GM23248 (cell line): ENCODE data around the gene DYNC2LI1. TPM values are rescaled to one million over a fixed set of nuclear protein-coding genes. Genes with fewer than 3 reads are reported as not detected.

Experiments used
- DNase-seq: peaks from one replicate; pipeline ENCODE4 v3.0.0-alpha.2; 2015
- H2AFZ ChIP-seq: fragments of 200-600 bp; sonication (generic); 2 replicates; pipeline ENCODE4 v1.6.1; 2016; ENCODE audit warnings: antibody characterized with exemption
- H3F3A ChIP-seq: fragments of 200-600 bp; sonication (generic); 2 replicates; pipeline ENCODE4 v1.6.1; 2016; ENCODE audit warnings: mild to moderate bottlenecking, antibody characterized with exemption, mixed run types; ENCODE audit not compliant: insufficient read depth
- H3K27ac ChIP-seq: fragments of 200-600 bp; sonication (generic); 2 replicates; pipeline ENCODE4 v1.5.1; 2016; ENCODE audit warnings: mild to moderate bottlenecking
- H3K27me3 ChIP-seq: fragments of 200-600 bp; sonication (generic); replicated peaks from 2 replicates; pipeline ENCODE4 v1.6.1; 2016; ENCODE audit warnings: mild to moderate bottlenecking; ENCODE audit not compliant: insufficient read depth
- H3K36me3 ChIP-seq: fragments of 200-600 bp; sonication (generic); 2 replicates; pipeline ENCODE4 v1.6.1; 2016; ENCODE audit warnings: low read depth, mild to moderate bottlenecking
- H3K4me1 ChIP-seq: fragments of 200-600 bp; sonication (generic); 2 replicates; pipeline ENCODE4 v1.6.1; 2016; ENCODE audit warnings: mild to moderate bottlenecking; ENCODE audit not compliant: insufficient read depth
- H3K4me2 ChIP-seq: fragments of 200-600 bp; sonication (generic); one replicate; pipeline ENCODE4 v1.6.1; 2016; ENCODE audit warnings: mild to moderate bottlenecking; ENCODE audit not compliant: unreplicated experiment
- H3K4me3 ChIP-seq: fragments of 200-600 bp; sonication (generic); 2 replicates; pipeline ENCODE4 v1.5.1; 2016; ENCODE audit warnings: mild to moderate bottlenecking
- H3K79me2 ChIP-seq: fragments of 200-600 bp; sonication (generic); 2 replicates; pipeline ENCODE4 v1.6.1; 2016; ENCODE audit warnings: mild to moderate bottlenecking; ENCODE audit not compliant: insufficient read depth
- H3K9ac ChIP-seq: fragments of 200-600 bp; sonication (generic); 2 replicates; pipeline ENCODE4 v1.6.1; 2016; ENCODE audit warnings: mild to moderate bottlenecking
- H3K9me2 ChIP-seq: fragments of 200-600 bp; sonication (generic); 2 replicates; pipeline ENCODE4 v1.6.1; 2016; ENCODE audit warnings: mixed run types, mild to moderate bottlenecking, moderate library complexity; ENCODE audit not compliant: insufficient read depth
- H3K9me3 ChIP-seq: fragments of 200-600 bp; sonication (generic); one replicate; pipeline ENCODE4 v1.6.1; 2017; ENCODE audit warnings: low read depth
- H4K20me1 ChIP-seq: fragments of 200-600 bp; sonication (generic); 2 replicates; pipeline ENCODE4 v1.6.0; 2016; ENCODE audit not compliant: insufficient read depth
- EZH2 ChIP-seq: fragments of 200-600 bp; sonication (generic); IDR thresholded peaks from 2 replicates; pipeline ENCODE4 v1.6.1; 2018; ENCODE audit warnings: antibody characterized with exemption, mild to moderate bottlenecking; ENCODE audit not compliant: insufficient read depth, poor library complexity, severe bottlenecking
- EZH2phosphoT487 ChIP-seq: fragments of 200-600 bp; sonication (generic); IDR thresholded peaks from 2 replicates; pipeline ENCODE4 v1.6.1; 2018; ENCODE audit warnings: antibody characterized with exemption, moderate library complexity, mild to moderate bottlenecking, low read depth; ENCODE audit not compliant: insufficient read depth
- WGBS, 2 experiments: methylation state at CpG; one replicate each; pipeline ENCODE4 v1.1.6; 2015 to 2017; ENCODE audit warnings: low lambda C conversion rate in 2 of 2, low coverage in 1 of 2; ENCODE audit errors: missing lambda C conversion rate in 2 of 2; 5-methylcytosine and 5-hydroxymethylcytosine counted together
- in situ Hi-C: fragments of 300-500 bp; cut with MboI; formaldehyde crosslinking; loops from 2 replicates; pipeline ENCODE4 v1.15.0; 2020
- polyA plus RNA-seq: library from polyadenylated mRNA; unstranded; fragments of >200 nt; fragmentation: Nextera tagmentation; extraction: Ambion mirVana; gene quantifications from 2 replicates; pipeline ENCODE4 v1.2.1, GENCODE V29; 2016
- small RNA-seq: library from RNA; depleted of rRNA; stranded (forward); fragments of <200 nt; gene quantifications from one replicate; pipeline ENCODE3, GENCODE V24; 2014; ENCODE audit warnings: low read depth, low replicate concordance
- total RNA-seq: library from RNA; depleted of rRNA; stranded (reverse); fragments of >200 nt; shearing (Covaris generic); gene quantifications from 2 replicates; pipeline ENCODE4 v1.2.3, GENCODE V29; 2014; rRNA removed

DYNC2LI1 gene
- total and polyA plus RNA-seq, 2 experiments from 2014 or later, result 21.0 to 25.4 TPM

DNA sequence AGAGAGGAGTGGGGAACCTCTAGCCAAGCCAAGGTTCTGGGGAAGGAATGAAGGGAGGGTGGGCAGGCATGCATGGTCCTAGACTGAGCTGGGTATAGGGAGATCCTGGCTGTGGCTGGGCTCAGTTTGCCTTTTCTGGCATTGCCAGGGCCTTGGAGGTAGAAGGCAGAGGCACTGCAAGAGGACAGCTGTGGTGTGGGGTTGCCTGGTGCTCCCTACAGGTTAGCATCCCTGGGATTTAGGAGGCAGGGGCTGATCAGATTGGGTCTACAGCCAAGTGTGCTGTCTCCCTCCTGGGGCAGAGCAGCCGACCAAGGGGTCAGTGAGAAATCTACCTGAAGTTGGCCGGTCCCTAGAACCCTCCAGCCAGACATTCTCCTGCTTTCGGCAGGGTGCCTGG is 80.8 kb downstream of the DYNC2LI1 start:
- Histone ChIP-seq H3K9me3 (no peaks in the 10 kb centered on the region), H3K4me1 (no peaks in the 10 kb centered on the region), H3K36me3 (no peaks in the 10 kb centered on the region), H3K4me2 (no peak overlapping the region), H4K20me1 (no peaks in the 10 kb centered on the region), H2AFZ (no peak overlapping the region), H3K4me3 (no peak overlapping the region), H3K9me2 (no peaks in the 10 kb centered on the region), H3K27ac (no peak overlapping the region), H3K9ac (no peak overlapping the region), H3K27me3 (peaks cover 63% of the 10 kb centered on the region), H3K79me2 (no peaks in the 10 kb centered on the region), H3F3A (no peaks in the 10 kb centered on the region)
- 31 to 36% methylated on average over 3 of the region's 3 CpGs for WGBS, 2 experiments
- no peak for TF ChIP-seq EZH2
- TF ChIP-seq EZH2phosphoT487, result no peak
- DNase-seq, result no peak
- in situ Hi-C loops, result no loop called here

- no peak overlapping the region for H3K4me3 ChIP-seq
- 31 to 33% methylated on average over 2 of the region's 2 CpGs for WGBS, 2 experiments
- in situ Hi-C loops, result no loop called here
- H3K27ac ChIP-seq, result no peak overlapping the region
- DNase-seq, result no peak
- no peaks in the 10 kb centered on the region for H4K20me1 ChIP-seq
- H3K4me1 ChIP-seq, result no peaks in the 10 kb centered on the region
- H3F3A ChIP-seq, result no peaks in the 10 kb centered on the region
- H3K79me2 ChIP-seq, result no peaks in the 10 kb centered on the region
- H3K9me2 ChIP-seq, result no peaks in the 10 kb centered on the region
- H3K27me3 ChIP-seq, result peaks cover 70% of the 10 kb centered on the region
- no peak for TF ChIP-seq EZH2
- no peak for TF ChIP-seq EZH2phosphoT487
- H3K36me3 ChIP-seq, result no peaks in the 10 kb centered on the region
- no peaks in the 10 kb centered on the region for H3K9me3 ChIP-seq
- no peak overlapping the region for H3K9ac ChIP-seq
- H2AFZ ChIP-seq, result no peak overlapping the region
- H3K4me2 ChIP-seq, result no peak overlapping the region
Measured at GRCh38 chr2:43855292-43855691, 81.5 kb downstream of the DYNC2LI1 start.

Small RNAs within 50 kb of the gene (small RNA-seq; reads per million reads assigned to genes)
- gene RN7SKP66, result not detected

Other genes with a start within 250 kb of the DYNC2LI1 start
- 15.2 and 15.8 TPM in 2 replicates for gene THADA, start 178.0 kb upstream of the DYNC2LI1 start, total RNA-seq
- 11.0 and 14.1 TPM in 2 replicates for gene THADA, start 178.0 kb upstream of the DYNC2LI1 start, polyA plus RNA-seq
- 1.6 and 2.2 TPM in 2 replicates for gene PLEKHH2, start 136.8 kb upstream of the DYNC2LI1 start, total RNA-seq
- 0.90 and 1.1 TPM in 2 replicates for gene PLEKHH2, start 136.8 kb upstream of the DYNC2LI1 start, polyA plus RNA-seq
- gene C1GALT1C1L, start 97.6 kb upstream of the DYNC2LI1 start, total RNA-seq, result not detected in 2 replicates
- gene C1GALT1C1L, start 97.6 kb upstream of the DYNC2LI1 start, polyA plus RNA-seq, result 0.41 and 0.54 TPM in 2 replicates
- not detected in 2 replicates for gene ABCG5, start 64.8 kb downstream of the DYNC2LI1 start, total RNA-seq
- not detected in 2 replicates for gene ABCG5, start 64.8 kb downstream of the DYNC2LI1 start, polyA plus RNA-seq
- gene ABCG8, start 64.9 kb downstream of the DYNC2LI1 start, total RNA-seq, result not detected in 2 replicates
- 0.04 TPM in 1 of 2 replicates, not detected in the other for gene ABCG8, start 64.9 kb downstream of the DYNC2LI1 start, polyA plus RNA-seq
- gene LRPPRC, start 221.9 kb downstream of the DYNC2LI1 start, total RNA-seq, result 38.0 and 42.6 TPM in 2 replicates
- 23.3 and 27.7 TPM in 2 replicates for gene LRPPRC, start 221.9 kb downstream of the DYNC2LI1 start, polyA plus RNA-seq